ENCODE measurements around the gene MEF2C. TPM values are rescaled to one million over a fixed set of nuclear protein-coding genes. Genes with fewer than 3 reads are reported as not detected.

Gene MEF2C
- total RNA-seq, 1 donor from 2014 or later, result 29.6 TPM

GRCh38 chr5:88889189-88890069 lies 6.4 kb upstream of the MEF2C start:
- Mint-ChIP-seq H3K27ac (ENCODE audit: unreplicated experiment) (peak overlapping the region; percentile 36), H3K36me3 (ENCODE audit: low read depth) (no peaks in the 10 kb centered on the region), H3K4me3 (ENCODE audit: unreplicated experiment) (peak overlapping the region; percentile 89), H3K9me3 (ENCODE audit: low read depth) (no peaks in the 10 kb centered on the region), H3K4me1 (ENCODE audit: low read depth) (peaks cover 17% of the 10 kb centered on the region), H3K27me3 (ENCODE audit: low read depth) (no peaks in the 10 kb centered on the region)
- DNase-seq (ENCODE audit: low spot score), result no peak
- peak; percentile 16 for TF ChIP-seq CTCF (IDR thresholded peaks at IDR 0.05)

- no peak for DNase-seq (ENCODE audit: low spot score)
- no peaks in the 10 kb centered on the region for H3K9me3 Mint-ChIP-seq (ENCODE audit: low read depth)
- TF ChIP-seq CTCF (IDR thresholded peaks at IDR 0.05), result no peak
- no peaks in the 10 kb centered on the region for H3K27me3 Mint-ChIP-seq (ENCODE audit: low read depth)
- no peaks in the 10 kb centered on the region for H3K36me3 Mint-ChIP-seq (ENCODE audit: low read depth)
- H3K4me3 Mint-ChIP-seq (ENCODE audit: unreplicated experiment), result peak overlapping the region; percentile 89
- H3K27ac Mint-ChIP-seq (ENCODE audit: unreplicated experiment), result no peak overlapping the region
- peaks cover 19% of the 10 kb centered on the region for H3K4me1 Mint-ChIP-seq (ENCODE audit: low read depth)
These were observed 5.8 kb upstream of the MEF2C start for GRCh38 chr5:88888848-88889188.

- no peak overlapping the region for H3K4me3 Mint-ChIP-seq (ENCODE audit: unreplicated experiment)
- H3K9me3 Mint-ChIP-seq (ENCODE audit: low read depth), result no peaks in the 10 kb centered on the region
- TF ChIP-seq CTCF (IDR thresholded peaks at IDR 0.05), result no peak
- H3K4me1 Mint-ChIP-seq (ENCODE audit: low read depth), result peaks cover 19% of the 10 kb centered on the region
- no peaks in the 10 kb centered on the region for H3K36me3 Mint-ChIP-seq (ENCODE audit: low read depth)
- no peaks in the 10 kb centered on the region for H3K27me3 Mint-ChIP-seq (ENCODE audit: low read depth)
- no peak overlapping the region for H3K27ac Mint-ChIP-seq (ENCODE audit: unreplicated experiment)
- no peak for DNase-seq (ENCODE audit: low spot score)
These were observed 5.3 kb upstream of the MEF2C start for GRCh38 chr5:88888291-88888690.

- TF ChIP-seq CTCF (IDR thresholded peaks at IDR 0.05), result no peak
- DNase-seq (ENCODE audit: low spot score), result no peak
- Mint-ChIP-seq H3K27me3 (ENCODE audit: low read depth) (no peaks in the 10 kb centered on the region), H3K4me1 (ENCODE audit: low read depth) (peaks cover 20% of the 10 kb centered on the region), H3K4me3 (ENCODE audit: unreplicated experiment) (no peak overlapping the region), H3K27ac (ENCODE audit: unreplicated experiment) (no peak overlapping the region), H3K36me3 (ENCODE audit: low read depth) (no peaks in the 10 kb centered on the region), H3K9me3 (ENCODE audit: low read depth) (no peaks in the 10 kb centered on the region)
These were observed 4.4 kb upstream of the MEF2C start for GRCh38 chr5:88887342-88887741.

- H3K4me3 Mint-ChIP-seq (ENCODE audit: unreplicated experiment), result no peak overlapping the region
These were observed 3.9 kb upstream of the MEF2C start for GRCh38 chr5:88886746-88887341.

More at GRCh38 chr5:88886746-88887341, 3.9 kb upstream of the MEF2C start:
- Mint-ChIP-seq H3K9me3 (ENCODE audit: low read depth) (no peaks in the 10 kb centered on the region), H3K27ac (ENCODE audit: unreplicated experiment) (no peak overlapping the region), H3K36me3 (ENCODE audit: low read depth) (no peaks in the 10 kb centered on the region), H3K4me1 (ENCODE audit: low read depth) (peaks cover 23% of the 10 kb centered on the region), H3K27me3 (ENCODE audit: low read depth) (no peaks in the 10 kb centered on the region)
- no peak for DNase-seq (ENCODE audit: low spot score)
- no peak for TF ChIP-seq CTCF (IDR thresholded peaks at IDR 0.05)

Measured in chondrocyte (in vitro differentiated cells).